ENCODE measurements around the gene TSPAN1.

DNA sequence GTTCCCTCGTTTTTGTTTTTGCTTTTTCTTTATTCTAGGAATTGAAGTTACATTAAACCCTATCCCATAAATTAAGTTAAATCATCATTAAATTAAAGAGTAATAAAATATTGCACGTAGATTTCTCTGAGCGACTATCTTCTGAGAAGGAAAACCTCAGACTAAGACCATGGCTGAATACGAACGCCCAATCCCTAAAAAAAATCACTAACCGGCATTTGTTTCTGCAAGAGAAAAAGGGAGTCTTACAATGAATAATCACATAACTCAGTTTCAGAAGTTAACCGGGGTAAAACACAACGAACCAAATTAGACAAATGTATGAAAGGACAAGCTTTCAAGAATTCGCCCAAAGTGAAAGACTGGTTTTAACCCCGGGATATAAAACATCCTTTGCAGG lies 43.8 kb upstream of the TSPAN1 start:
- TF ChIP-seq POLR2A (IDR thresholded peaks at IDR 0.05) (no peak), POLR2AphosphoS5 (IDR thresholded peaks at IDR 0.05) (no peak), EP300 (IDR thresholded peaks at IDR 0.05) (no peak)
- TF ChIP-seq, protein P1, sequence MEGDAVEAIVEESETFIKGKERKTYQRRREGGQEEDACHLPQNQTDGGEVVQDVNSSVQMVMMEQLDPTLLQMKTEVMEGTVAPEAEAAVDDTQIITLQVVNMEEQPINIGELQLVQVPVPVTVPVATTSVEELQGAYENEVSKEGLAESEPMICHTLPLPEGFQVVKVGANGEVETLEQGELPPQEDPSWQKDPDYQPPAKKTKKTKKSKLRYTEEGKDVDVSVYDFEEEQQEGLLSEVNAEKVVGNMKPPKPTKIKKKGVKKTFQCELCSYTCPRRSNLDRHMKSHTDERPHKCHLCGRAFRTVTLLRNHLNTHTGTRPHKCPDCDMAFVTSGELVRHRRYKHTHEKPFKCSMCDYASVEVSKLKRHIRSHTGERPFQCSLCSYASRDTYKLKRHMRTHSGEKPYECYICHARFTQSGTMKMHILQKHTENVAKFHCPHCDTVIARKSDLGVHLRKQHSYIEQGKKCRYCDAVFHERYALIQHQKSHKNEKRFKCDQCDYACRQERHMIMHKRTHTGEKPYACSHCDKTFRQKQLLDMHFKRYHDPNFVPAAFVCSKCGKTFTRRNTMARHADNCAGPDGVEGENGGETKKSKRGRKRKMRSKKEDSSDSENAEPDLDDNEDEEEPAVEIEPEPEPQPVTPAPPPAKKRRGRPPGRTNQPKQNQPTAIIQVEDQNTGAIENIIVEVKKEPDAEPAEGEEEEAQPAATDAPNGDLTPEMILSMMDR (IDR thresholded peaks at IDR 0.05), result no peak

Measured in gastroesophageal sphincter (tissue), 3 donors.